ENCODE data around the gene SEC16A.

SEC16A gene

GRCh38 chr9:136405481-136405880 lies 77.4 kb downstream of the SEC16A start:
- TF ChIP-seq, protein P1, sequence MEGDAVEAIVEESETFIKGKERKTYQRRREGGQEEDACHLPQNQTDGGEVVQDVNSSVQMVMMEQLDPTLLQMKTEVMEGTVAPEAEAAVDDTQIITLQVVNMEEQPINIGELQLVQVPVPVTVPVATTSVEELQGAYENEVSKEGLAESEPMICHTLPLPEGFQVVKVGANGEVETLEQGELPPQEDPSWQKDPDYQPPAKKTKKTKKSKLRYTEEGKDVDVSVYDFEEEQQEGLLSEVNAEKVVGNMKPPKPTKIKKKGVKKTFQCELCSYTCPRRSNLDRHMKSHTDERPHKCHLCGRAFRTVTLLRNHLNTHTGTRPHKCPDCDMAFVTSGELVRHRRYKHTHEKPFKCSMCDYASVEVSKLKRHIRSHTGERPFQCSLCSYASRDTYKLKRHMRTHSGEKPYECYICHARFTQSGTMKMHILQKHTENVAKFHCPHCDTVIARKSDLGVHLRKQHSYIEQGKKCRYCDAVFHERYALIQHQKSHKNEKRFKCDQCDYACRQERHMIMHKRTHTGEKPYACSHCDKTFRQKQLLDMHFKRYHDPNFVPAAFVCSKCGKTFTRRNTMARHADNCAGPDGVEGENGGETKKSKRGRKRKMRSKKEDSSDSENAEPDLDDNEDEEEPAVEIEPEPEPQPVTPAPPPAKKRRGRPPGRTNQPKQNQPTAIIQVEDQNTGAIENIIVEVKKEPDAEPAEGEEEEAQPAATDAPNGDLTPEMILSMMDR (IDR thresholded peaks at IDR 0.05; ENCODE audit: control insufficient read depth, insufficient read depth, low read depth, low read length, missing control alignments) = no peak
- DNase-seq (ENCODE audit: low read depth) = no peak
- H3K4me3 ChIP-seq (ENCODE audit: control insufficient read depth, low read depth, low read length) = no peak overlapping the region

DNA sequence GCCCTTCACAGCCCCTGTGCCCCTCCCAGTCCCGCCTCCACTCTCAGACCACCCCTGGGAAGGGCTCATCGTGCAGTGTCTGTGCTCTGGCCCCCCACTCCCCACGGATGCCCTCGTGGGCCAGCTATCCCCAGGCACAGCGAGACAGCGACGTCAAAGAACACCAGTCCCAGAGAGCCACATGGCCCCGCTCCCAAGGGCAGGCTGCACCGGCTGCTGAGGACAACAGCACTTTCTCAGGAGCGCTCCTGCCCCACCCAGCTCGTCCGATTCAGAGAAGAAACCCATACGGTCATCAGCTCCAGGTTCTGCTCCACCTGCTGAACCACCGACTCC lies 78.1 kb downstream of the SEC16A start:
- DNase-seq (ENCODE audit: low read depth) = no peak
- no peak overlapping the region for H3K4me3 ChIP-seq (ENCODE audit: control insufficient read depth, low read depth, low read length)
- TF ChIP-seq, protein P1 (IDR thresholded peaks at IDR 0.05; ENCODE audit: control insufficient read depth, insufficient read depth, low read depth, low read length, missing control alignments) = no peak

DNA sequence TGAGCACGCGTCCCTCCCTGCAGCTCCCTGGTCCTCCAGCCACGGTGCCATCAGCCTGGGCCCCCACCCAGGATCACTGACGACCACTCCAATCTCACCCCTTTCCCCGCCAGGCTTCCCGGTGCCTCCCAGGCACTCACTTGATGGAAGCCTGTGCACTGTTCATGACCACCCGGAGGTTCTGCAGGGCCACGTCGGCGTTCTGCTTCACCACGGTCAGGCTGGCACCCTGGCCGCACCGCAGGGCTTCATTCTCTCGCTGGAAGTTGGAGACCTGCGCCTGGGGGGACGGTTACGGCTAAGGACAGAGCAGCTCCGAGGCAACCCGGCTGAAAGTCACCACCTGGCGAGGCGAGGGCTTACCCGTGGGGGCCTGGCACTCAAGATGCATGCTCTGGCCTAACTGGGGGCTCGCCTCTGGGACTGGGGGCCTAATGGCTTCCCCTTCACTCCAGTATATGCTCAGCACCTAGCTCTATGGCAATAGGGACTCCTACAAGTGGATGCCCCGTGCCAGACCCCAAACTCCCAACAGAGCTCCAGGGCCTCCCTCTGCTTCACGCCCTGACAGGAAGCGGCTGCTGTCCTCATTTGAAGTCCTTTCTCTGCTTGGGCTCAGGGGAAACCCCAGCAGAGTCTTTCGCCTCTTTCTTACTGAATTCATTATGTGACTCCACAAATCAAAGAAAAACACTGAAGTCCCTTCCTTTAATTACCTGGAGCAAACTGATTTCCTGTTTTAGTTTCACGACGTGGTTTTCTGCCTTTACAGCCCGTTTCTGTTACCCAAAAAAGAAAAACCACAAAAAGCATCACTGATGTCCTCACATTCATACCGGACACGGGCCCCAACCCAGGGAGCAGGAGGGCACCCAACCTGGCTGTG lies 78.7 kb downstream of the SEC16A start:
- H3K4me3 ChIP-seq (ENCODE audit: control insufficient read depth, low read depth, low read length) = no peak overlapping the region
- DNase-seq (ENCODE audit: low read depth) = no peak
- TF ChIP-seq, protein P1 (IDR thresholded peaks at IDR 0.05; ENCODE audit: control insufficient read depth, insufficient read depth, low read depth, low read length, missing control alignments) = no peak

DNA sequence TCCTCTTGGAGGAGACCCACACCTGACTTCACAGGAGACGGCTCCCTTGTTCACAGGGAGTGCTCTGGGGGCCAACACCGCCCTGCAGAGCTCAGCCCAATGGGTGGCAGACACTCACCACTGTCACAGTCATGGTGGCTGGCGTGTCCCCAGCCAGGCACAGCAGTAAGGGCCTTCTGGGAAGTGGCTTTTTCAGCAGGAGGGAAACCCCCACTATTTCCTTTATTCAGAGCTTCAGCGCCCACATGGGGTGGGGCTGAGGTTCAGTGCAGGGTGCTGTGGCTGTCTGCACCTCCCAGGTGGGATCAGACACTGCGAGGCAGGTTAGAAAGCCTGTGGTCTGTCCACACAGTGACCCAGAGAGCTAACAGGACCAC lies 79.3 kb downstream of the SEC16A start:
- TF ChIP-seq, protein P1 (IDR thresholded peaks at IDR 0.05; ENCODE audit: control insufficient read depth, insufficient read depth, low read depth, low read length, missing control alignments) = no peak
- no peak for DNase-seq (ENCODE audit: low read depth)
- H3K4me3 ChIP-seq (ENCODE audit: control insufficient read depth, low read depth, low read length) = no peak overlapping the region

DNA sequence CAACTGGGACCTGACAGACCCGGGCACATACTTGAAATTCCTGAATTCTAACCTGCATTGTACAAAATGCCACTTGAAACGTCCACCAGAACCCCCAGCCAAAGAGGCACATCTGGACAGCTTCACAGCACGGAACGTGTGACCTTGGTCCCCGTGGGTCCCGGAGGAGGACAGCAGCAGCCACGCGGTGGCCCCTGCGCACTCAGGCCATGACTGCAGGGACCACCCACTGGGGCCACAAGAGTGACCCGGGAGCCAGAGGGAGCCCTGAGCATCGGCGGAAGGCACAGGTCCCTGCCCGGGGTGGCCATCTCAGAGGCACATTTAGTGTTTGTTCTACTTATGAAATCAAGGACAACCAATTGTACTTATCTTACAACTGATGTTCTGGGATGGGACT lies 80.8 kb downstream of the SEC16A start:
- DNase-seq (ENCODE audit: low read depth) = no peak
- no peak overlapping the region for H3K4me3 ChIP-seq (ENCODE audit: control insufficient read depth, low read depth, low read length)
- TF ChIP-seq, protein P1 (IDR thresholded peaks at IDR 0.05; ENCODE audit: control insufficient read depth, insufficient read depth, low read depth, low read length, missing control alignments) = no peak

- H3K4me3 ChIP-seq (ENCODE audit: control insufficient read depth, low read depth, low read length) = no peak overlapping the region
- TF ChIP-seq, protein P1 (IDR thresholded peaks at IDR 0.05; ENCODE audit: control insufficient read depth, insufficient read depth, low read depth, low read length, missing control alignments) = no peak
- no peak for DNase-seq (ENCODE audit: low read depth)
Observed at GRCh38 chr9:136401173-136401922, 81.5 kb downstream of the SEC16A start.
